Retinal pigment epithelial cell (primary cell): ENCODE measurements around the gene C4BPB.

Experiments
- DNase-seq: peaks from one replicate; pipeline ENCODE4 v3.0.0-alpha.2; 2010; ENCODE audit warnings: low read depth
- H3K4me3 ChIP-seq: 2 replicates; pipeline ENCODE4 v1.5.1; 2011; ENCODE audit warnings: mild to moderate bottlenecking, low read length, control low read depth, moderate library complexity
- CTCF ChIP-seq: conservative IDR thresholded peaks from 2 replicates; pipeline ENCODE4 v1.5.1; 2011; ENCODE audit warnings: low read depth, low read length, control low read depth, inconsistent platforms

Gene C4BPB

GRCh38 chr1:207115269-207115668 is 26.6 kb downstream of the C4BPB start:
- H3K4me3 ChIP-seq: no peak overlapping the region
- peak; percentile 29 for DNase-seq
- no peak for TF ChIP-seq CTCF

DNA sequence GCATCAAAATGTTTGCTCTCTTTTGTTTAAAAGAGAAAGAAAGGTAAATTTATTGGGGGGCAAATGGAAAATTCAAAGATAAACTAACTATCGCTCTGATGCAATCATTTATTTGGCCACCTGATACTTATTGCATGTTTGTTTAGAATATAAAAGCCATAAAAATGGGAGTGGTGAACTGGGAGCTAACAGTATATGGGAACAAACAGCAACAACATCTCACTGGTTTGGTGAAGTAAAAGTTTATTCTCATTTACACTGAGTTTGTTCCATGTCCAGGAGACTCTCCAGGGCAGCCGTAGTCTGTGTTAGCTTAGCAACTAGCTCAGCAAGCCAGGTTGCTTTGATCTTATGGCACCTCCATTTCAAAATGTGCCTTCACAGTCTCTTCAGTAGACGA is 35.7 kb downstream of the C4BPB start:
- no peak for DNase-seq
- no peak overlapping the region for H3K4me3 ChIP-seq
- TF ChIP-seq CTCF: no peak

- no peak for TF ChIP-seq CTCF
- DNase-seq: no peak
- H3K4me3 ChIP-seq: no peak overlapping the region
These were observed 39.8 kb downstream of the C4BPB start for GRCh38 chr1:207128336-207128921.

DNA sequence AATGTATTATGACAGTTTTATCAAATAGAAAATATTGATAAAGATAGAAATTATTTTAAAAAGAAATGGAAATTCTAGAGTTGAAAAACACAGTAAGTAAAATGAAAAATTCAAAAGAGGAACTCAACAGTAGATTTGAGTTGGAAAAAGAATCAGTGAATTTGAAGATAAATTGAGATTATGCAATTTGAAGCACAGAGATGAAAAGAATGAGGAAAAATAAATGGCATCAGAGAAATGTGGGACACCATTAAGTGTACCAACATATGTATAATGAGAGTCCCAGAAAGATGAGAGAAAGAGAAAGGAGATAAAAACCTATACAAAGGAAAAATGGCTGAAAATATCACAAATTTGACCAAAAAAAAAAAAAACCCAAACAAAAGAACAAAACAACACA is 40.4 kb downstream of the C4BPB start:
- no peak for DNase-seq
- TF ChIP-seq CTCF: no peak

GRCh38 chr1:207130252-207131036 is 41.8 kb downstream of the C4BPB start:
- no peak for TF ChIP-seq CTCF
- DNase-seq: no peak
- no peak overlapping the region for H3K4me3 ChIP-seq

More for the DNA sequence above, 40.4 kb downstream of the C4BPB start:
- no peak overlapping the region for H3K4me3 ChIP-seq

- H3K4me3 ChIP-seq: no peak overlapping the region
- no peak for TF ChIP-seq CTCF
- no peak for DNase-seq
These were observed 42.5 kb downstream of the C4BPB start for GRCh38 chr1:207131163-207131562.

DNA sequence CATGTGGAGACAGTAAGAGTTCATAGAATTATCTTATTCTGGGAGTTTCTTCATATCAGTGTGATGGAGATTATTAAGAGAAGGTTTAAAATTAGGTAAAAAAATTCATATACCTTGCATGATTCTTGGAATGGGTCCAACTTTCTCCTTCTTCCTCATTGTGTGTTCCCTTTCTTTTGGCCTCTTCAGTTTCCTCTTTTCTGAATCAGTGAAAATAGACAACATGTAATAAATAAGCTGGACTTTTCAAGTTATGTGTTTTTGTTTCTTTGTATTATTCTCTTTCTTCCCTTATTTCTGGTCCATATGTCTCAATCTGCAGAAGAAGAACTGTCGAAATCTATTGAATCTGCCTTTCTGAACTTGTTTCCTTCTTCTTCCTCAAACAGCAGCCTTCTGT is 45.9 kb downstream of the C4BPB start:
- no peak overlapping the region for H3K4me3 ChIP-seq
- no peak for TF ChIP-seq CTCF
- DNase-seq: no peak
